ENCODE measurements around the gene PTPN23.

- TF ChIP-seq EP300 (IDR thresholded peaks at IDR 0.05) = no peak
- TF ChIP-seq POLR2A (IDR thresholded peaks at IDR 0.05) = no peak
- no peak for TF ChIP-seq CTCF (IDR thresholded peaks at IDR 0.05)
These were observed 26.4 kb downstream of the PTPN23 start for GRCh38 chr3:47407237-47407636.
